IMR-90 (cell line): ENCODE measurements around the gene TRPC4AP. TPM values are rescaled to one million over a fixed set of nuclear protein-coding genes. Genes with fewer than 3 reads are reported as not detected.

ENCODE experiments used
- ATAC-seq: fragments of 200-7000 bp; cut with Tn5 transposase; 2 replicates; pipeline ENCODE4 v1.9.1; 2020; ENCODE audit warnings: low read depth, mild to moderate bottlenecking, moderate library complexity
- BruUV-seq: library from RNA; stranded (reverse); fragments of 400-500 nt; replicated peaks from 2 replicates; lab custom pipeline; 2021; lab: Mats Ljungman, UMichigan
- CTCF ChIA-PET: fragments of 300-600 bp; formaldehyde crosslinking; extraction: SDS; loops from one replicate; lab custom pipeline; 2021; ENCODE audit warnings: antibody characterized with exemption; lab: Yijun Ruan, JAX
- POLR2A ChIA-PET: fragments of 300-600 bp; sonication (Branson Sonifier 250); formaldehyde crosslinking; loops from one replicate; lab custom pipeline; 2022; ENCODE audit warnings: antibody characterized with exemption; ENCODE audit not compliant: unreplicated experiment; lab: Charles Lee
- DNase-seq: peaks from one replicate; pipeline ENCODE4 v3.0.0; 2013
- H2AFZ ChIP-seq: replicated peaks from 2 replicates; pipeline ENCODE3; 2013; ENCODE audit warnings: low read length, mild to moderate bottlenecking; ENCODE audit not compliant: poor library complexity
- H2AK5ac ChIP-seq: 2 replicates; pipeline ENCODE4 v1.6.1; 2013; ENCODE audit warnings: low read depth, low read length, inconsistent platforms
- H2AK9ac ChIP-seq: replicated peaks from 2 replicates; pipeline ENCODE3; 2013; ENCODE audit warnings: mild to moderate bottlenecking, low read depth, low read length, moderate library complexity; ENCODE audit not compliant: poor library complexity
- H2BK120ac ChIP-seq: 2 replicates; pipeline ENCODE4 v1.6.1; 2013; ENCODE audit warnings: low read depth, low read length, inconsistent platforms
- H2BK15ac ChIP-seq: 3 replicates; pipeline ENCODE4 v1.6.1; 2013; ENCODE audit warnings: low read depth, low read length, inconsistent platforms
- H2BK20ac ChIP-seq: 2 replicates; pipeline ENCODE4 v1.6.1; 2013; ENCODE audit warnings: low read depth, mild to moderate bottlenecking, inconsistent platforms, low read length, moderate library complexity
- H2BK5ac ChIP-seq: 2 replicates; pipeline ENCODE4 v1.6.1; 2013; ENCODE audit warnings: mild to moderate bottlenecking, low read depth, low read length, inconsistent platforms; ENCODE audit not compliant: poor library complexity, severe bottlenecking
- H3K14ac ChIP-seq: replicated peaks from 2 replicates; pipeline ENCODE4 v1.6.1; 2013; ENCODE audit warnings: low read depth, low read length, inconsistent platforms
- H3K18ac ChIP-seq: 2 replicates; pipeline ENCODE4 v1.6.1; 2013; ENCODE audit warnings: low read depth, low read length, control low read depth
- H3K23ac ChIP-seq: 2 replicates; pipeline ENCODE4 v1.6.1; 2013; ENCODE audit warnings: low read depth, low read length, inconsistent platforms
- H3K27ac ChIP-seq: 2 replicates; pipeline ENCODE4 v1.5.1; 2013; ENCODE audit warnings: mild to moderate bottlenecking, control low read depth, low read length; ENCODE audit not compliant: insufficient read depth
- H3K27me3 ChIP-seq: 2 replicates; pipeline ENCODE4 v1.6.1; 2013; ENCODE audit warnings: low read length; ENCODE audit not compliant: control insufficient read depth, insufficient read depth
- H3K36me3 ChIP-seq: 2 replicates; pipeline ENCODE4 v1.6.1; 2013; ENCODE audit warnings: low read length, mixed read lengths; ENCODE audit not compliant: control insufficient read depth, insufficient read depth
- H3K4ac ChIP-seq: 2 replicates; pipeline ENCODE4 v1.6.1; 2013; ENCODE audit warnings: low read depth, low read length, inconsistent platforms
- H3K4me1 ChIP-seq: 2 replicates; pipeline ENCODE4 v1.6.1; 2013; ENCODE audit warnings: low read length, mixed read lengths; ENCODE audit not compliant: control insufficient read depth, insufficient read depth
- H3K4me2 ChIP-seq: 2 replicates; pipeline ENCODE4 v1.6.1; 2013; ENCODE audit warnings: low read depth, mild to moderate bottlenecking, control low read depth, low read length, moderate library complexity
- H3K4me3 ChIP-seq: 2 replicates; pipeline ENCODE4 v1.5.1; 2013; ENCODE audit warnings: low read depth, mild to moderate bottlenecking, control low read depth, low read length, moderate library complexity; ENCODE audit not compliant: insufficient read depth
- H3K56ac ChIP-seq: 2 replicates; pipeline ENCODE4 v1.6.1; 2013; ENCODE audit warnings: low read length, inconsistent platforms; ENCODE audit not compliant: insufficient read depth; ENCODE audit errors: extremely low read depth
- H3K79me1 ChIP-seq, 2 experiments: 2 replicates each; pipeline ENCODE4 v1.6.1; 2013; ENCODE audit warnings: low read length in 2 of 2, inconsistent platforms in 1 of 2, low read depth in 1 of 2
- H3K9ac ChIP-seq: 2 replicates; pipeline ENCODE4 v1.6.1; 2013; ENCODE audit warnings: low read depth, low read length, control low read depth
- H3K9me1 ChIP-seq: 2 replicates; pipeline ENCODE4 v1.6.1; 2013; ENCODE audit warnings: low read length, inconsistent platforms; ENCODE audit not compliant: insufficient read depth
- H3K9me3 ChIP-seq: 2 replicates; pipeline ENCODE4 v1.6.1; 2013; ENCODE audit warnings: low read length; ENCODE audit not compliant: control insufficient read depth, insufficient read depth
- H4K20me1 ChIP-seq: 2 replicates; pipeline ENCODE4 v1.6.1; 2013; ENCODE audit warnings: low read length, inconsistent platforms; ENCODE audit not compliant: insufficient read depth
- H4K5ac ChIP-seq: 2 replicates; pipeline ENCODE4 v1.6.1; 2013; ENCODE audit warnings: mild to moderate bottlenecking, low read depth, low read length, control low read depth
- H4K8ac ChIP-seq, 2 experiments: 2 replicates each; pipeline ENCODE4 v1.6.1; 2013; ENCODE audit warnings: low read depth in 2 of 2, low read length in 2 of 2, control low read depth in 1 of 2, inconsistent platforms in 1 of 2
- H4K91ac ChIP-seq: 2 replicates; pipeline ENCODE4 v1.6.1; 2013; ENCODE audit warnings: low read depth, low read length, inconsistent platforms; ENCODE audit not compliant: insufficient read depth
- BHLHE40 ChIP-seq: fragments of 150-350 bp; IDR thresholded peaks from 2 replicates; pipeline ENCODE4 v1.6.1; 2016; ENCODE audit warnings: mild to moderate bottlenecking, low read depth, low read length
- CEBPB ChIP-seq: IDR thresholded peaks from 2 replicates; pipeline ENCODE4 v1.6.1; 2012; ENCODE audit warnings: low read depth, low read length, improper control_type of control experiment
- CHD1 ChIP-seq: IDR thresholded peaks from 2 replicates; pipeline ENCODE4 v1.6.1; 2012; ENCODE audit warnings: low read depth, low read length, improper control_type of control experiment
- FOS ChIP-seq: fragments of 150-350 bp; IDR thresholded peaks from 2 replicates; pipeline ENCODE4 v1.6.1; 2016; ENCODE audit warnings: low read depth, low read length
- MAFK ChIP-seq: IDR thresholded peaks from 2 replicates; pipeline ENCODE4 v1.6.1; 2012; ENCODE audit warnings: low read depth, low read length, improper control_type of control experiment
- MAZ ChIP-seq: IDR thresholded peaks from 2 replicates; pipeline ENCODE4 v1.6.1; 2012; ENCODE audit warnings: low read depth, mild to moderate bottlenecking, low read length, improper control_type of control experiment, moderate library complexity, borderline replicate concordance
- MXI1 ChIP-seq: IDR thresholded peaks from 2 replicates; pipeline ENCODE4 v1.6.1; 2012; ENCODE audit warnings: low read depth, mild to moderate bottlenecking, low read length, moderate library complexity, borderline replicate concordance
- RAD21 ChIP-seq: IDR thresholded peaks from 2 replicates; pipeline ENCODE4 v1.6.1; 2012; ENCODE audit warnings: low read length, improper control_type of control experiment
- RFX5 ChIP-seq: IDR thresholded peaks from 2 replicates; pipeline ENCODE4 v1.8.0; 2012; ENCODE audit warnings: low read depth, mild to moderate bottlenecking, low read length, moderate library complexity
- SMC3 ChIP-seq: fragments of 150-350 bp; IDR thresholded peaks from 2 replicates; pipeline ENCODE4 v1.6.1; 2016; ENCODE audit warnings: low read depth, mild to moderate bottlenecking, antibody characterized with exemption, low read length, moderate library complexity
- WGBS, 2 experiments: methylation state at CpG; one replicate each; pipeline versions ENCODE4 v1.1.5 to v1.1.7; 2013; ENCODE audit warnings: missing lambda C conversion rate in 2 of 2; ENCODE audit not compliant: insufficient read length in 1 of 2; ENCODE audit errors: extremely low coverage in 2 of 2; 5-methylcytosine and 5-hydroxymethylcytosine counted together
- dilution Hi-C: fragments of 300-500 bp; cut with HindIII; formaldehyde crosslinking; loops from one replicate; pipeline ENCODE4 v1.14.3; 2018; ENCODE audit warnings: low sequenced_read_pairs; ENCODE audit not compliant: unreplicated experiment
- in situ Hi-C: fragments of 300-500 bp; cut with MboI; formaldehyde crosslinking; loops from 3 replicates; pipeline ENCODE4 v1.14.3; 2019; ENCODE audit warnings: low sequenced_read_pairs, inconsistent platforms, mixed read lengths
- intact Hi-C: fragments of 100-400 bp; cut with micrococcal nuclease; formaldehyde crosslinking; loops from 2 replicates; pipeline ENCODE4 v1.10.0; 2022
- polyA plus RNA-seq, 3 experiments: library from polyadenylated mRNA; depleted of rRNA; stranded (reverse); fragments of >200 nt; gene quantifications; 2 replicates each; pipeline ENCODE4 v1.2.3, GENCODE V29; 2012; ENCODE audit warnings: low replicate concordance in 1 of 3
- total RNA-seq: library from RNA; depleted of rRNA; stranded (reverse); fragments of >200 nt; gene quantifications from 2 replicates; pipeline ENCODE4 v1.2.3, GENCODE V29; 2012
- TF ChIP-seq, protein P1 (sequence below): fragments of 150-350 bp; IDR thresholded peaks from 2 replicates; pipeline ENCODE4 v1.6.1; 2017; ENCODE audit warnings: mild to moderate bottlenecking, antibody characterized with exemption, low read length, low read depth
- TF ChIP-seq, protein P2 (sequence below): conservative IDR thresholded peaks from 2 replicates; pipeline ENCODE4 v1.5.1; 2012; ENCODE audit warnings: mild to moderate bottlenecking, low read depth, low read length, improper control_type of control experiment

The TRPC4AP gene
- total and polyA plus RNA-seq, 2 of the 4 experiments (the other 2 are of a cell fraction) = 41.0 to 81.0 TPM

DNA sequence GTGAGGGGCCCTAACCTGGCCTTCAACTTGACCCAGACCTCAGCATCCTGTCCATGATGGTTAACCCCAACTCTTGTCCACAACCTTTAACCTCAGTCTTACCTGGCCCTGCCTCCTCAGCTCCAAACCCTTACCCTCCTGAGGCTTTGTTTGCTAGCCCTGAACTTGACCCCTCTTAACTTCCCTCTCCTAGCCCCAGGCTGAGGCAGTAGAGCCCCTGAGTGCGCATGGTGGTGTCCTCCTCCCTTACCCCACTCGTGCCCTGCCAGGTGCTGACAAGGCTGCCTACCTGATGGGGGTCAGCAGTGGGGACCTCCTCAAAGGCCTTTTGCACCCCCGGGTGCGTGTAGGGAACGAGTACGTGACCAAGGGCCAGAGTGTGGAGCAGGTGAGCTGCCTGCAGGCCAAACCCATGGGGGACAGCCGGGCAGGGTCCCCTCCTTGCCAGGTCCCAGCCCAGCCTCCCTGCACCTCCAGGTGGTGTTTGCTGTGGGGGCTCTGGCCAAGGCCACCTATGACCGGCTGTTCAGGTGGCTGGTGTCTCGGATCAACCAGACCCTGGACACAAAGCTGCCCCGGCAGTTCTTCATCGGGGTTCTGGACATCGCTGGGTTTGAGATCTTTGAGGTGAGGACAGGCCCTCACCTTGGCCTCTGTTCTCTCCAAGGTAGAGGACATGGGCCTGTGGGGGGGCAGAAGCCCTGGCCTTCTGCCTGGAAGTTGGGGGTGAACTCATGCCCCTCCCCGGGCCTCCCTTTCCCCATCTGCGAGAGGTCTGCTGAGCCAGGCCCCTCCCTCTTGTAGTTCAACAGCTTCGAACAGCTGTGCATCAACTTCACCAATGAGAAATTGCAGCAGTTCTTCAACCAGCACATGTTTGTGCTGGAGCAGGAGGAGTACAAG, 105.1 kb downstream of the TRPC4AP start:
- dilution Hi-C loops = no loop called here
- Histone ChIP-seq H2AFZ (no peak overlapping the region), H2BK20ac (no peak overlapping the region), H4K91ac (no peak overlapping the region), H3K4me2 (no peak overlapping the region), H3K14ac (no peak overlapping the region; the same call in 1 of the 2 replicates), H3K4me1 (no peaks in the 10 kb centered on the region), H3K9me3 (no peaks in the 10 kb centered on the region), H3K27me3 (peaks cover 31% of the 10 kb centered on the region), H4K8ac (no peak overlapping the region), H4K5ac (no peak overlapping the region), H2AK9ac (no peak overlapping the region), H3K79me1 (no peaks in the 10 kb centered on the region; a peak in 1 of 4 replicates), H2BK15ac (no peak overlapping the region), H2AK5ac (no peak overlapping the region), H2BK120ac (no peak overlapping the region), H3K9me1 (peaks cover 13% of the 10 kb centered on the region), H4K20me1 (peaks cover 4% of the 10 kb centered on the region), H3K4me3 (no peak overlapping the region), H3K18ac (no peak overlapping the region), H2BK5ac (no peak overlapping the region), H3K23ac (no peak overlapping the region), H3K36me3 (0 out of 2 replicates have a peak, but pooled peaks cover 1% of the 10 kb centered on the region), H3K4ac (no peak overlapping the region), H3K9ac (no peak overlapping the region), H3K27ac (no peak overlapping the region), H3K56ac (no peak overlapping the region)
- 92% methylated on average over 7 of the region's 15 CpGs; no CpG with 5 or more reads in 1 of the 2 experiments for WGBS, 2 experiments
- no peak for TF ChIP-seq SMC3
- no peak for TF ChIP-seq MXI1
- TF ChIP-seq FOS = no peak
- TF ChIP-seq MAFK = no peak
- no peak for TF ChIP-seq CHD1
- TF ChIP-seq, protein P1, sequence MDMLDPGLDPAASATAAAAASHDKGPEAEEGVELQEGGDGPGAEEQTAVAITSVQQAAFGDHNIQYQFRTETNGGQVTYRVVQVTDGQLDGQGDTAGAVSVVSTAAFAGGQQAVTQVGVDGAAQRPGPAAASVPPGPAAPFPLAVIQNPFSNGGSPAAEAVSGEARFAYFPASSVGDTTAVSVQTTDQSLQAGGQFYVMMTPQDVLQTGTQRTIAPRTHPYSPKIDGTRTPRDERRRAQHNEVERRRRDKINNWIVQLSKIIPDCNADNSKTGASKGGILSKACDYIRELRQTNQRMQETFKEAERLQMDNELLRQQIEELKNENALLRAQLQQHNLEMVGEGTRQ = no peak
- TF ChIP-seq BHLHE40 = no peak
- no peak for TF ChIP-seq RFX5
- no peak for TF ChIP-seq CEBPB
- no peak for TF ChIP-seq MAZ
- TF ChIP-seq RAD21 = no peak
- TF ChIP-seq, protein P2, sequence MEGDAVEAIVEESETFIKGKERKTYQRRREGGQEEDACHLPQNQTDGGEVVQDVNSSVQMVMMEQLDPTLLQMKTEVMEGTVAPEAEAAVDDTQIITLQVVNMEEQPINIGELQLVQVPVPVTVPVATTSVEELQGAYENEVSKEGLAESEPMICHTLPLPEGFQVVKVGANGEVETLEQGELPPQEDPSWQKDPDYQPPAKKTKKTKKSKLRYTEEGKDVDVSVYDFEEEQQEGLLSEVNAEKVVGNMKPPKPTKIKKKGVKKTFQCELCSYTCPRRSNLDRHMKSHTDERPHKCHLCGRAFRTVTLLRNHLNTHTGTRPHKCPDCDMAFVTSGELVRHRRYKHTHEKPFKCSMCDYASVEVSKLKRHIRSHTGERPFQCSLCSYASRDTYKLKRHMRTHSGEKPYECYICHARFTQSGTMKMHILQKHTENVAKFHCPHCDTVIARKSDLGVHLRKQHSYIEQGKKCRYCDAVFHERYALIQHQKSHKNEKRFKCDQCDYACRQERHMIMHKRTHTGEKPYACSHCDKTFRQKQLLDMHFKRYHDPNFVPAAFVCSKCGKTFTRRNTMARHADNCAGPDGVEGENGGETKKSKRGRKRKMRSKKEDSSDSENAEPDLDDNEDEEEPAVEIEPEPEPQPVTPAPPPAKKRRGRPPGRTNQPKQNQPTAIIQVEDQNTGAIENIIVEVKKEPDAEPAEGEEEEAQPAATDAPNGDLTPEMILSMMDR = no peak
- intact Hi-C loops = no loop called here
- ChIA-PET POLR2A (no interaction called here), CTCF (no interaction called here)
- no TSS peak for BruUV-seq
- DNase-seq (no peak), ATAC-seq (no peak)
- in situ Hi-C loops = no loop called here
